Measurements from ENCODE around the gene ARHGEF17.

GRCh38 chr11:73382747-73383146, 74.7 kb downstream of the ARHGEF17 start:
- TF ChIP-seq, protein P1, sequence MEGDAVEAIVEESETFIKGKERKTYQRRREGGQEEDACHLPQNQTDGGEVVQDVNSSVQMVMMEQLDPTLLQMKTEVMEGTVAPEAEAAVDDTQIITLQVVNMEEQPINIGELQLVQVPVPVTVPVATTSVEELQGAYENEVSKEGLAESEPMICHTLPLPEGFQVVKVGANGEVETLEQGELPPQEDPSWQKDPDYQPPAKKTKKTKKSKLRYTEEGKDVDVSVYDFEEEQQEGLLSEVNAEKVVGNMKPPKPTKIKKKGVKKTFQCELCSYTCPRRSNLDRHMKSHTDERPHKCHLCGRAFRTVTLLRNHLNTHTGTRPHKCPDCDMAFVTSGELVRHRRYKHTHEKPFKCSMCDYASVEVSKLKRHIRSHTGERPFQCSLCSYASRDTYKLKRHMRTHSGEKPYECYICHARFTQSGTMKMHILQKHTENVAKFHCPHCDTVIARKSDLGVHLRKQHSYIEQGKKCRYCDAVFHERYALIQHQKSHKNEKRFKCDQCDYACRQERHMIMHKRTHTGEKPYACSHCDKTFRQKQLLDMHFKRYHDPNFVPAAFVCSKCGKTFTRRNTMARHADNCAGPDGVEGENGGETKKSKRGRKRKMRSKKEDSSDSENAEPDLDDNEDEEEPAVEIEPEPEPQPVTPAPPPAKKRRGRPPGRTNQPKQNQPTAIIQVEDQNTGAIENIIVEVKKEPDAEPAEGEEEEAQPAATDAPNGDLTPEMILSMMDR (IDR thresholded peaks at IDR 0.05): no peak
- no peak for TF ChIP-seq POLR2A (IDR thresholded peaks at IDR 0.05)

Measured in lower leg skin (tissue), 3 donors.